Midbrain (tissue), 1 donor: Measurements from ENCODE around the gene ETV6.
A peak's percentile ranks its signal among the peaks of the same experiment; 100 is the strongest.

Experiments used
- DNase-seq: peaks from one replicate; lab custom pipeline; 2025; lab: John Stamatoyannopoulos, UW

ETV6 gene

DNA sequence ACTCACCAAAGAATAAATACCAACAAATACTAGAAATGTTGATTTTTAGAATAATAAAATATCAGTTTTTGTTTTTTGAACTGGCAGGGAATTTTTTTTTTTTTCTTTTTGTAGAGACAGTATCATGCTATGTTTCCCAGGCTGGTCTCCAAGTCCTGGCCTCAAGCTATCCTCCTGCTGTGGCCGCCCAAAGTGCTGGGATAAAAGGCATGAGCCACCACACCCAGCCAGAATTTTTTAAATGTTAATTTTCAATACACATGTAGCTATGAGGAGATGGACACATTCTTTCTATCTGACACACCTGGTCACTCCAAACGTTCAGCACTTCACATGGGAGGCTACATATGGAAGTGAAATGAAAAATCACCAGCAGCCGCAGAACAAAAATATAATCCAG is 126.8 kb downstream of the ETV6 start:
- no peak for DNase-seq

GRCh38 chr12:11777451-11777850 is 128.0 kb downstream of the ETV6 start:
- DNase-seq: no peak

DNA sequence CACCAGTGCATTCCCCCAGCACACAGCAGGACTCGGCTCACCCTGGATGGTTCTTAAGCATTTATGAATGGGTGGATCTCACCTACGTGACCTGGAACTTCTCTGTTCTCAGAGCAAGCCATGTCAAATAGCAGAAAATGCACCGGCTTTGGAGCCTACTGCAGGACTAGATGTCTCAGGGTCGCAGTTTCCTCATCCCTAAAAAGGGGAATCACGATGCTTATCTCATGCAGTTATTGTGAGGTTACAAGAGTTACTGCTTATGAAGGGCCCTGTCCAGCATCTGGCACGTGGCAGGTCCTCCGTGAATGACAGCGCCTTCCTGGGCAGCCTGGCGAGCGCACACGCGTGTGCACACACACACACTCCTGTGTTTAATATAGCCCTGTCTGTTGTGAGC is 128.5 kb downstream of the ETV6 start:
- no peak for DNase-seq

GRCh38 chr12:11778713-11779685 is 129.5 kb downstream of the ETV6 start:
- peak; percentile 5 for DNase-seq

- DNase-seq: no peak
These were observed 131.1 kb downstream of the ETV6 start for GRCh38 chr12:11780521-11781101.

DNA sequence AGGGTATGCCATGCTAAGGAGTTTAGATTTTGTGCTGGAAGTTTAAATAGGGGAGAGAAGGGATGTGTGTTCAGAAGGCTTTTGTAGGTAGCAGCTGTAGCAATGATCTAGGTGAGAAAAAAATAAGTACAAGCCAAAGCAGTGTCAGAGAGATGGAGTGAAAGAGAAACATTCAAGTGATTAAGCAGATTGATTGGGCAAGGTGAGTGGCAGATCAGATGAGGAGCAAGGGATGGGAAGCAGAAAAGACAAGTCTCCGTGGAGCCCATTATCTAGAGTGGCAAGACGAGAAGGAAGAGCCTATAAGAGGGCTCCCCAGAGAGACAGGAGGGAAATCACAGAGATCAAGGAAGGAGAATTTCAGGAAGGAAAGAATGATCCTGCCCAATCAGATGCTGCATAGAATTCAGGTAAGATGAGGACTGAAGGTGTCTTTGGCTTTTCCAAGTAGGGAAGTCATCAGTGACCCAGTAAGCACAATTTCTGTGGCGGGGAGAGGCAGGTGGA is 133.5 kb downstream of the ETV6 start:
- DNase-seq: no peak

DNA sequence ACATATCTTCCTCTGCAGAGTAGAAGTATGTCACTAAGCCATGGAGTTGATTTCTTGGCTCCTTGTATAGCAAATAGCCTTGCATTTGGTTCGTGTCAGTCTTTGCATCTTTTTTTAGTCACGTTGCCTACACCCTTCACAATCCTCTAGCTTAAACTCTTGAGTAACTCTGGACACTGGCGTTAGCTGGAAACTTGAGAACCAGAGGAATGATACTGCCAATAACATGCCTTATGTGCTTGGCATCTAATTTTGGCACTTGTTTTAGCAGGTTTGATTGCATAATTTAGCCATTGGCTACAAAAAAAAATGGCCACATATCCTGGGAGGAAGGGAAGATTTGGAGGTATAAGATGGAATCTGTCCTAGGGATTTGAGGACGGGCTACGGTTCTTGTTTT is 136.2 kb downstream of the ETV6 start:
- DNase-seq: no peak

DNA sequence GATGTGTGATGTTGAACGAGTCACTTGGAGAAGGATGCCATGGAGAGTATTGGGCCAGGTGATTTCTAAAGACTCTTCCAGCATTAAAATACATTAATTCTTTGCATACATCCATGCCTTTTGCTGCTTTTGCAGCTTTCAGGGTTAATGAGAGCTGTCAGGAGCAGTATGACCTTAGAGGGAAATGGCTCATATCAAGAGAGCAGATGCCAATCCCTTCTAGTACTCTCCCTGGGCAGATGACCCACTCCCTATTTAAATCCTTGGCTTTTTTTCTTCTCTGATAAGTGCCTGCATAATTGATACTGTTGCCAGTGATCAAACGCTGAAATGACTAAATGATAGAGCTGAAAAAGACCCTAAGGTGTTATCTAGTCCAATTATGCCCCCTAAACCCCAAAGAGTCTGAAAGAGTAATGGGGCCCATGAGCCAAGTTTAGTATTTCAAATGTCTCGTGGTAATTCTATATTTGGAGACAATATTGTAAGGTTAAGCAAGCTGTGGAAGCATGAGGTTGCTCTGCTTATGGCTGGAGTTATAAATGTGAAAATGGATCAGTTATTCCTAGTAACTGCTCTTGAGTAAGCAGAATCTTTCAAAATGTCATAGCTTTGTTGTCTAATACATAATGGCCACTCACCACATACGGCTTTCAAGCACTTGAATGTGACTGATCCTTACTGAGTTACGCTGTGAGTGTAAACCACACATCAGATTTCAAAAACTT is 137.3 kb downstream of the ETV6 start:
- DNase-seq: no peak

GRCh38 chr12:11787437-11787836 is 138.0 kb downstream of the ETV6 start:
- DNase-seq: no peak

DNA sequence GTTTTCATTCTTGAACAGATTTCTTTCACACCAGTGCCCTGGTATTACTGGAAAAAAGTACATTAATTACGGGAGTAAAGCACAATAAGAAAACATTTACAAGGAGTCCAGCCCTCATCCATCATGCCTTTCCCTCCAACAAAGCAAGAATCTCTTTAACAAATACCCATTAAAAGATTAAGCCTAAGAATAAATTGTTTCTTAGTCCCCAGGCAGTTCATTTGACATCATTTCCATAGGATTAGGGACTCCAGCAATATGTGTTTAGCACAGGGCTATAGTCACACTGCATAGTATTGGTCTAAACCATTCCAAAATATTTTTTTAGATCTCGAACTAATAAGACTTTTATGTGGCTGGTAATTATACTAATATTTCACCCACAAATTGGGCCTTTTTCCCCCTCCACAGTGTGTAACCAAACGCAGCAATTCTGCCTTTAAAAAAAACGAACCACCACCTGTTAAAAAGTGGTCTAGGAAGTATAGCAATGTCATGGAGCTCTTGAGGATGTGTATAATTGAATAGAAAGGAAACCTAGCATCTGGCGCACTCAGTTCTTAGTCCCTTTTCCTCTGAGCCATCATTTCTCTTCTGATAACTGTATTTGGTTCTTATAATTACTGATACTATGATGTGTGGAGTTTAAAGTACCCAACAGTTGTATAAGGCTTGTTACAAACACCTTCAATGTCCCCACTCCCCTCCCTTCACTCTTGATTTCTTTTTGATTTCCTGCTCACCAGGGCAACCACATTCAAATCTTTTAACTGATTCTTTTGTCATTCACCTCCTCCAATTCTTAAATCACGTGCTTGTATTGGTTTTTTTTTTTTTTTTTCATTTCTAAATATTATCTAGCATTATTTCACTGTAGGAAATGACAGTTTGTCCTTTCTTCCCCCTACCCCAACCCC is 138.7 kb downstream of the ETV6 start:
- DNase-seq: no peak

- DNase-seq: no peak
These were observed 144.6 kb downstream of the ETV6 start for GRCh38 chr12:11793921-11794710.

- DNase-seq: no peak
These were observed 145.3 kb downstream of the ETV6 start for GRCh38 chr12:11794751-11795150.

DNA sequence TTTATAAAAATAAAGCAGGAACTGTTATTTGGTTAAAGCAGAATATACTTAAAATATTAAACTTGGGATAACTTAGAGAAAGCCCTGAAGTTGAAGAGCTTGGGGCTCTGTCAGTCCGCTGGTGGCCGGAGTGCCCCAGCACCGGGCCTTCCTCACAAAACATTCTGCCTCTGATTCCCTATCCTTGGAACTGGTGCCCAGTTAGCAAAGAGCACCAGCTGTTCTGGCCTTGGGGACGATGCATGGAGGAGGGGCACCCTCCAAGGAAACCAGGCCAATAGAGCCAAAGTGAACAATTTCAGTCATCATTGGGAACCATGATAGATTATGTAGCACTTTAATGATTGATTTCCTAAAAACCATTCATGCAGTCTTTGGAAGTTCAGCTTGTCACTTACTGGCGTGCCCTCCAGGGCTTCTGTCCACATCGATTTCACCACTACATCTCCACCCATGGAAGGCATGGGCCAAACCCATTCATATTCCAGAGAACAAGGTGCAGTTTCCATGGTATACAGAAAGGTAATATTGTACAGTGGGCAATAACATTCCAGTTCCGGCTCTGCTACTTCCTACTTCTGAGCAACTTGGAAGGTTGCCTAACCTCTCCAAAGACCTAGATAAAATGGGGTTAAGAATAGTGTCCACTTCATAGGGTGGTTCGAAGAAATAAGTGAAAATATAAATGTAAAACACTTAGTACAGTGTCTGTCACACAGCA is 145.9 kb downstream of the ETV6 start:
- no peak for DNase-seq

- DNase-seq: no peak
These were observed 146.5 kb downstream of the ETV6 start for GRCh38 chr12:11795913-11796459.

DNA sequence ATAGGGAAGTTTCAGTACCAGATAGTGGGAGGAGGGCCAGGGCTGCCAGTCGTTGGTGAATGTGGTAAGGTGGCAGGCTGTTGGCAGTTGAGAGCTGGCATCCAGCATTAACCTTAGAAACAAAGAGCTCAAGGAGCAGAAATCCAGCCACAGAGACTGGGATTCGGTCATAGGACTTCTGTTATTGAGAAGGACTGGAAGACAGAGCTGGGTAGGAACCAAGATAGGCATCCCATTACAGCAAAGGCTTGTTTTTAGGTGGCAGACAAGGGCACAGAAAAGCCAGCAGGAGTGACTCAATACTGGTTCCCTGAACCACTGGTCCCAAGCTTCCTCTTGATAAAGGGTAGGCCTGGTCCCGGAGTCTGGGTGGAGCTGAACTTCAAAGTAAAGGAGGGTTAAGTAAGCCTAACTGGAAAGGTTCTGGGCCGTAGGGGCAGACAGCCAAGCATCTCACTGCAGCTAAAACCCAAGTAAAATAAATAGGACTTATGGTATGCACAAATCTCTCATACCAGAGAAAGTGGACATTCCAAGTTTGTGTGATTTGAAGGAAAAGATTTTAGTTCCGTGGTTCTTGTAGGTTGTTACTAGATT is 147.9 kb downstream of the ETV6 start:
- DNase-seq: peak; percentile 4

GRCh38 chr12:11798006-11798708 is 148.7 kb downstream of the ETV6 start:
- DNase-seq: no peak

GRCh38 chr12:11798856-11799501 is 149.5 kb downstream of the ETV6 start:
- no peak for DNase-seq

GRCh38 chr12:11799502-11799873 is 150.0 kb downstream of the ETV6 start:
- no peak for DNase-seq
